Measurements from ENCODE around the gene USP32. TPM values are rescaled to one million over a fixed set of nuclear protein-coding genes. Genes with fewer than 3 reads are reported as not detected.

USP32 gene
- total RNA-seq, 3 donors from 2014 or later (not counting 1 experiment from before 2014, with no cell fraction given), result 41.3 to 68.5 (median 41.7) TPM

DNA sequence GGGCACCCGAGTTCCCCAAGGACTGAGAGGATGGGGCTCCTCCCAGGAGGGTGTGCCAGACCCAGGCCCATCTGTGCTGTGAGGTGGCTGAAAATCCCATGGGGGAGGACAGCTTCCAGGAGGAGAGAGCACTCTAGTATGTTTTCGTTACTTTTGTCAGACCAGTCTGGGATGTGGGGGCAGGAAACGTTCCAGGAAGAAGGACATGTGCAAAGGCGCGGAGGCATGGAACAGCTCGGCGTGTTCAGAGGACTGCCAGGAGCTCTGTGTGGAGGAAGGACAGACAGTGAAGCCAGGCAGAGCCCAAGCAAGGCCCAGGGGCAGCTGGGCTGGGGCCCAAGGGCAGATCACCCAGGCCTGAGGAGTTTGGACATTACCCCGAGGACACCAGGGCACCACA lies 235.2 kb downstream of the USP32 start:
- Mint-ChIP-seq H3K4me3 (no peak overlapping the region), H3K36me3 (no peaks in the 10 kb centered on the region), H3K4me1 (no peaks in the 10 kb centered on the region), H3K27ac (no peak overlapping the region), H3K9me3 (no peaks in the 10 kb centered on the region), H3K27me3 (ENCODE audit: low read depth in 2 of 2) (peaks cover 18 to 28% of the 10 kb centered on the region in 2 donors)
- ATAC-seq (no peak), DNase-seq (no peak)
- Histone ChIP-seq H3K36me3 (ENCODE audit: control insufficient read depth, insufficient read depth, low read length) (no peaks in the 10 kb centered on the region), H3K4me3 (ENCODE audit: low read length) (no peak overlapping the region), H3K4me1 (ENCODE audit: control insufficient read depth, insufficient read depth, low read length) (no peaks in the 10 kb centered on the region), H3K27me3 (ENCODE audit: control insufficient read depth, insufficient read depth, low read length) (peaks cover 5% of the 10 kb centered on the region), H3K27ac (ENCODE audit: low read length) (no peak overlapping the region), H3K9me3 (ENCODE audit: control insufficient read depth, insufficient read depth, low read length) (no peaks in the 10 kb centered on the region)
- WGBS (ENCODE audit: insufficient coverage), result 87% methylated on average over 8 of the region's 8 CpGs
- intact Hi-C loops (cut with micrococcal nuclease), result no loop called here
- TF ChIP-seq, protein P1, sequence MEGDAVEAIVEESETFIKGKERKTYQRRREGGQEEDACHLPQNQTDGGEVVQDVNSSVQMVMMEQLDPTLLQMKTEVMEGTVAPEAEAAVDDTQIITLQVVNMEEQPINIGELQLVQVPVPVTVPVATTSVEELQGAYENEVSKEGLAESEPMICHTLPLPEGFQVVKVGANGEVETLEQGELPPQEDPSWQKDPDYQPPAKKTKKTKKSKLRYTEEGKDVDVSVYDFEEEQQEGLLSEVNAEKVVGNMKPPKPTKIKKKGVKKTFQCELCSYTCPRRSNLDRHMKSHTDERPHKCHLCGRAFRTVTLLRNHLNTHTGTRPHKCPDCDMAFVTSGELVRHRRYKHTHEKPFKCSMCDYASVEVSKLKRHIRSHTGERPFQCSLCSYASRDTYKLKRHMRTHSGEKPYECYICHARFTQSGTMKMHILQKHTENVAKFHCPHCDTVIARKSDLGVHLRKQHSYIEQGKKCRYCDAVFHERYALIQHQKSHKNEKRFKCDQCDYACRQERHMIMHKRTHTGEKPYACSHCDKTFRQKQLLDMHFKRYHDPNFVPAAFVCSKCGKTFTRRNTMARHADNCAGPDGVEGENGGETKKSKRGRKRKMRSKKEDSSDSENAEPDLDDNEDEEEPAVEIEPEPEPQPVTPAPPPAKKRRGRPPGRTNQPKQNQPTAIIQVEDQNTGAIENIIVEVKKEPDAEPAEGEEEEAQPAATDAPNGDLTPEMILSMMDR (IDR thresholded peaks at IDR 0.05), result no peak

- WGBS (ENCODE audit: insufficient coverage), result 85% methylated on average over 9 of the region's 9 CpGs
- H3K27me3 ChIP-seq (ENCODE audit: control insufficient read depth, insufficient read depth, low read length), result peaks cover 9% of the 10 kb centered on the region
- DNase-seq, result no peak
- H3K4me3 Mint-ChIP-seq, result no peak overlapping the region
- H3K36me3 ChIP-seq (ENCODE audit: control insufficient read depth, insufficient read depth, low read length), result no peaks in the 10 kb centered on the region
- H3K4me1 Mint-ChIP-seq, result peaks cover 6% of the 10 kb centered on the region in 2 donors
- intact Hi-C loops (cut with micrococcal nuclease), result no loop called here
- H3K9me3 ChIP-seq (ENCODE audit: control insufficient read depth, insufficient read depth, low read length), result no peaks in the 10 kb centered on the region
- H3K36me3 Mint-ChIP-seq, result no peaks in the 10 kb centered on the region
- no peak overlapping the region for H3K27ac Mint-ChIP-seq
- TF ChIP-seq, protein P1 (IDR thresholded peaks at IDR 0.05), result no peak
- no peak overlapping the region for H3K4me3 ChIP-seq (ENCODE audit: low read length)
- no peak overlapping the region for H3K27ac ChIP-seq (ENCODE audit: low read length)
- no peaks in the 10 kb centered on the region for H3K9me3 Mint-ChIP-seq
- H3K27me3 Mint-ChIP-seq (ENCODE audit: low read depth in 2 of 2), result peaks cover 27 to 31% of the 10 kb centered on the region in 2 donors
- H3K4me1 ChIP-seq (ENCODE audit: control insufficient read depth, insufficient read depth, low read length), result peaks cover 4% of the 10 kb centered on the region
- no peak for ATAC-seq
Measured at GRCh38 chr17:60155815-60156214, 236.1 kb downstream of the USP32 start.

DNA sequence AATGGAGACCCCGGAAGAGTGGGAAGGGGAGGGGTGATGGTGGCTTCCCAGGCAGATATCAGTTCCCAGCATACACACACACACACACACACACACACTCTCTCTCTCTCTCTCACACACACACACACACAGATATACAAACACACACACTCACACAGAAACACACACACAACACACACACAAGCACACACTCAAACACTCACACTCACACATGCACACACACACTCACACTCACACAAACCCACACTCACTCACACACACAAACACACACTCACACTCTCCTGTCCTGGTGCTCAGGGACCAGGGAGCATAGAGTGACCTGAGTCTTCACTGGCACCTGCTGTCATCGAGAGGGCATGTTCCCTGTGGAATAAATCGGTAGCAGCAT lies 236.5 kb downstream of the USP32 start:
- no peak overlapping the region for H3K4me3 ChIP-seq (ENCODE audit: low read length)
- H3K9me3 Mint-ChIP-seq, result no peaks in the 10 kb centered on the region
- WGBS (ENCODE audit: insufficient coverage), result 87% methylated on average over 2 of the region's 3 CpGs
- no peak overlapping the region for H3K4me3 Mint-ChIP-seq
- no peaks in the 10 kb centered on the region for H3K36me3 ChIP-seq (ENCODE audit: control insufficient read depth, insufficient read depth, low read length)
- H3K27me3 ChIP-seq (ENCODE audit: control insufficient read depth, insufficient read depth, low read length), result peaks cover 12% of the 10 kb centered on the region
- no peak for ATAC-seq
- TF ChIP-seq, protein P1 (IDR thresholded peaks at IDR 0.05), result no peak
- H3K4me1 Mint-ChIP-seq, result peaks cover 6 to 9% of the 10 kb centered on the region in 2 donors
- intact Hi-C loops (cut with micrococcal nuclease), result no loop called here
- H3K27me3 Mint-ChIP-seq (ENCODE audit: low read depth in 2 of 2), result peaks cover 27 to 32% of the 10 kb centered on the region in 2 donors
- no peaks in the 10 kb centered on the region for H3K36me3 Mint-ChIP-seq
- no peaks in the 10 kb centered on the region for H3K9me3 ChIP-seq (ENCODE audit: control insufficient read depth, insufficient read depth, low read length)
- H3K4me1 ChIP-seq (ENCODE audit: control insufficient read depth, insufficient read depth, low read length), result peaks cover 8% of the 10 kb centered on the region
- H3K27ac ChIP-seq (ENCODE audit: low read length), result no peak overlapping the region
- no peak overlapping the region for H3K27ac Mint-ChIP-seq
- DNase-seq, result no peak
